Measurements from ENCODE around the gene BCL3. TPM values are rescaled to one million over a fixed set of nuclear protein-coding genes. Genes with fewer than 3 reads are reported as not detected.
A peak's percentile ranks its signal among the peaks of the same experiment; 100 is the strongest.
"Not testable (repeated sequence)": the region's sequence is repeated elsewhere in the genome, so short reads cannot be mapped to it uniquely, and the experiment has no call there.

BCL3 gene
- total RNA-seq, 1 donor from 2014 or later = 2.1 TPM

GRCh38 chr19:44770550-44771257 lies 22.2 kb downstream of the BCL3 start:
- TF ChIP-seq CTCF (IDR thresholded peaks at IDR 0.05; ENCODE audit: insufficient read depth, low read length, severe bottlenecking) = peak; percentile 76
- no peak overlapping the region for H3K4me3 ChIP-seq (ENCODE audit: low read depth, low read length)
- H3K27me3 ChIP-seq (ENCODE audit: control insufficient read depth, insufficient read depth, low read length) = no peaks in the 10 kb centered on the region
- FAIRE-seq (no peak), DNase-seq (ENCODE audit: low read depth) (peak; percentile 96)
- no peaks in the 10 kb centered on the region for H3K36me3 ChIP-seq (ENCODE audit: control insufficient read depth, insufficient read depth, low read length)

- H3K4me3 ChIP-seq (ENCODE audit: low read depth, low read length); H3K27me3 ChIP-seq (ENCODE audit: control insufficient read depth, insufficient read depth, low read length); DNase-seq (ENCODE audit: low read depth); FAIRE-seq; H3K36me3 ChIP-seq (ENCODE audit: control insufficient read depth, insufficient read depth, low read length): not testable (repeated sequence)
These were observed 23.6 kb downstream of the BCL3 start for GRCh38 chr19:44772144-44772543.

DNA sequence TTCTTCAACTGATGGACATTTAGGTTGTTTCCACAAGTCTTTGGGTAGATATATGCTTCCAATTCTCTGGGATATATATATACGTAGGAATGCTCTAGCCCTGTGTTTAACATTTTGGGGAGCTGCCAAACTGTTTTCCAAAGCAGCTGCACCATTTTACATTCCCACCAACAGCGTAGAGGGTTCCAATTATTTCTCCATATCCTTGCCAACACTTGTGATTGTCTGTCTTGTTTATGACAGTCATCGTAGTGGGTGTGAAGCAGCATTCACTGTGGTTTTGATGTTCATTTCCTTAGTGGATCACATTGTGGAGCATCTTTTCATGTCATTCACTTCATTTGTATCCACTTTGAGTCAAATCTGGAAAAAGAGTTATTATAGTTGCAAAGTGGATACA lies 24.5 kb downstream of the BCL3 start:
- Histone ChIP-seq H3K4me3 (ENCODE audit: low read depth, low read length) (no peak overlapping the region), H3K27me3 (ENCODE audit: control insufficient read depth, insufficient read depth, low read length) (no peaks in the 10 kb centered on the region), H3K36me3 (ENCODE audit: control insufficient read depth, insufficient read depth, low read length) (no peaks in the 10 kb centered on the region)
- DNase-seq (ENCODE audit: low read depth) (no peak), FAIRE-seq (no peak)
- no peak for TF ChIP-seq CTCF (IDR thresholded peaks at IDR 0.05; ENCODE audit: insufficient read depth, low read length, severe bottlenecking)

DNA sequence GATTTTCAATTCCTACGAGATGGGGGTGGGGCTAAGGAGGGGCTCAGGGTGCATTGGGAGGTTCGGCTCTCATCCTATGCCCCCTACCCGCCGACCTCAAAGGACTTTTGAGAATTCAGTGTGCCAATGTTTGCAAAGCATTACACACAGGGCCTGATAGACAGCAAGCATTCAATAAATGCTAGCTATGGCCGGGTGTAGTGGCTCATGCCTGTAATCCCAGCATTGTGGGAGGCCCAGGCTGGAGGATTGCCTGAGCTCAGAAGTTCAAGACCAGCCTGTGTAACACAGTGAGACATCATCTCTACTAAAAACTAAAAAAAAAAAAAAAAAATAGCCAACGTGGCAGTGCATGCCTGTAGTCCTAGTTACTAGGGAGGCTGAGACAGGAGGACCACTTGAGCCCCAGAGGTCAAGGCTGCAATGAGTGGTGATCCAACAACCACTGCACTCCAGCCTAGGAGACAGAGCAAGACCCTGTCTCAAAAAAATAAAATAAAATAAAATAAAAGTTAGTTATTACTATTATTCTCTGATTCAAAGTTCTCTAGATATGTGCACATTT lies 27.2 kb downstream of the BCL3 start:
- Histone ChIP-seq H3K27me3 (ENCODE audit: control insufficient read depth, insufficient read depth, low read length) (no peaks in the 10 kb centered on the region), H3K4me3 (ENCODE audit: low read depth, low read length) (no peak overlapping the region), H3K36me3 (ENCODE audit: control insufficient read depth, insufficient read depth, low read length) (peaks cover 4% of the 10 kb centered on the region)
- DNase-seq (ENCODE audit: low read depth) (no peak), FAIRE-seq (no peak)
- TF ChIP-seq CTCF (IDR thresholded peaks at IDR 0.05; ENCODE audit: insufficient read depth, low read length, severe bottlenecking) = no peak

GRCh38 chr19:44776402-44777096 lies 28.0 kb downstream of the BCL3 start:
- peak; percentile 60 for FAIRE-seq
- Histone ChIP-seq H3K27me3 (ENCODE audit: control insufficient read depth, insufficient read depth, low read length) (no peaks in the 10 kb centered on the region), H3K4me3 (ENCODE audit: low read depth, low read length) (no peak overlapping the region), H3K36me3 (ENCODE audit: control insufficient read depth, insufficient read depth, low read length) (peaks cover 9% of the 10 kb centered on the region)
- DNase-seq (ENCODE audit: low read depth) = peak; percentile 96
- TF ChIP-seq CTCF (IDR thresholded peaks at IDR 0.05; ENCODE audit: insufficient read depth, low read length, severe bottlenecking) = peak; percentile 13

DNA sequence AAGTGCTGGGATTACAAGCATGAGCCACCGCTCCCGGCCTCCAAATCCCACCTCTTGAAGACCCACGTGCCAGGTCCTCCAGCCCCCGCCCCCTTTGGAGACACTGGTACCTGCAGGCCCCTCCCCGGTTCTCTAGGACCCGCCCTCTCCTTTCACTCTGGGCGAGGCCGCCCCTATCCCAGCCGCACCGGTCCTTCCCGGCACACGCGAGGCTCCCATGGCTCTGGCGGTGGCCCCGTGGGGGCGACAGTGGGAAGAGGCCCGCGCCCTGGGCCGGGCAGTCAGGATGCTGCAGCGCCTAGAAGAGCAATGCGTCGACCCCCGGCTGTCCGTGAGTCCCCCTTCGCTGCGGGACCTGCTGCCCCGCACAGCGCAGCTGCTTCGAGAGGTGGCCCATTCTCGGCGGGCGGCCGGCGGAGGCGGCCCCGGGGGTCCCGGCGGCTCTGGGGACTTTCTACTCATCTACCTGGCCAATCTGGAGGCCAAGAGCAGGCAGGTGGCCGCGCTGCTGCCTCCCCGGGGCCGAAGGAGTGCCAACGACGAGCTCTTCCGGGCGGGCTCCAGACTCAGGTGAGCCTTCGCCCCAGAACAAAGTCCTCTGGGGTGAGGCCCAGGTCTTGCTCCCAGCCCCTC lies 29.3 kb downstream of the BCL3 start, which contains the start of gene CBLC:
CBLC (plus strand) TSS at position 176 of the 633 bp plus-strand sequence; CDS start at position 218, 42 bp downstream.
- FAIRE-seq (no peak), DNase-seq (ENCODE audit: low read depth) (peak; percentile 87)

More for the DNA sequence above, 29.3 kb downstream of the BCL3 start, which contains the start of gene CBLC:
- Histone ChIP-seq H3K27me3 (ENCODE audit: control insufficient read depth, insufficient read depth, low read length) (no peaks in the 10 kb centered on the region), H3K36me3 (ENCODE audit: control insufficient read depth, insufficient read depth, low read length) (peaks cover 15% of the 10 kb centered on the region), H3K4me3 (ENCODE audit: low read depth, low read length) (peak within 1 kb of the TSS; percentile 87)
- peak; percentile 29 for TF ChIP-seq CTCF (IDR thresholded peaks at IDR 0.05; ENCODE audit: insufficient read depth, low read length, severe bottlenecking)

Measured in bronchial epithelial cell (primary cell).